ENCODE data around the gene IL24. TPM values are rescaled to one million over a fixed set of nuclear protein-coding genes. Genes with fewer than 3 reads are reported as not detected.

Gene IL24
- total RNA-seq, 4 donors from 2014 or later: 1.7 TPM; not detected in 3

- no peak overlapping the region for H3K27ac ChIP-seq (replicated peaks in 1 of 4)
- no peaks in the 10 kb centered on the region for H3K36me3 ChIP-seq
- no peaks in the 10 kb centered on the region for H3K9me3 ChIP-seq
- H3K4me3 ChIP-seq: no peak overlapping the region
- peaks cover 5 to 11% (median 8%) of the 10 kb centered on the region in 4 donors for H3K4me1 ChIP-seq
- peaks cover 0 to 22% (median 0%) of the 10 kb centered on the region in 4 donors for H3K27me3 ChIP-seq
- intact Hi-C loops (cut with DNase I): no loop called here
- TF ChIP-seq CTCF (IDR thresholded peaks at IDR 0.05): no peak
- no peak for TF ChIP-seq POLR2AphosphoS5 (IDR thresholded peaks at IDR 0.05)
- TF ChIP-seq EP300 (IDR thresholded peaks at IDR 0.05): no peak
- no peak for DNase-seq (ENCODE audit: extremely low spot score)
- 88% methylated on average over 5 of the region's 7 CpGs for WGBS
Observed at GRCh38 chr1:206900149-206900548, 2.9 kb downstream of the IL24 start.

- Histone ChIP-seq H3K4me1 (no peaks in the 10 kb centered on the region), H3K27ac (replicated peaks in 1 of 4) (no peak overlapping the region), H3K36me3 (no peaks in the 10 kb centered on the region), H3K9me3 (no peaks in the 10 kb centered on the region), H3K4me3 (no peak overlapping the region), H3K27me3 (peaks cover 0 to 22% (median 0%) of the 10 kb centered on the region in 4 donors)
- 96% methylated on average over 6 of the region's 6 CpGs for WGBS
- TF ChIP-seq CTCF (IDR thresholded peaks at IDR 0.05): no peak
- no peak for TF ChIP-seq POLR2AphosphoS5 (IDR thresholded peaks at IDR 0.05)
- no peak for TF ChIP-seq EP300 (IDR thresholded peaks at IDR 0.05)
- TF ChIP-seq POLR2A (IDR thresholded peaks at IDR 0.05; ENCODE audit: low read depth): no peak
- intact Hi-C loops (cut with DNase I): no loop called here
- DNase-seq (ENCODE audit: extremely low spot score): no peak
Observed at GRCh38 chr1:206901944-206902343, 4.7 kb downstream of the IL24 start.

- H3K9me3 ChIP-seq: no peaks in the 10 kb centered on the region
- H3K4me1 ChIP-seq: no peaks in the 10 kb centered on the region
- WGBS: no CpG with 5 or more reads among the region's 1 CpG
- TF ChIP-seq CTCF (IDR thresholded peaks at IDR 0.05) (no peak), POLR2AphosphoS5 (IDR thresholded peaks at IDR 0.05) (no peak), EP300 (IDR thresholded peaks at IDR 0.05) (no peak), POLR2A (IDR thresholded peaks at IDR 0.05; ENCODE audit: low read depth) (no peak)
- H3K27ac ChIP-seq (replicated peaks in 1 of 4): no peak overlapping the region
- no peak for DNase-seq (ENCODE audit: extremely low spot score)
- H3K4me3 ChIP-seq: no peak overlapping the region
- intact Hi-C loops (cut with DNase I): no loop called here
- H3K36me3 ChIP-seq: no peaks in the 10 kb centered on the region
- peaks cover 0 to 19% (median 0%) of the 10 kb centered on the region in 4 donors for H3K27me3 ChIP-seq
Observed at GRCh38 chr1:206902702-206903101, 5.5 kb downstream of the IL24 start.

- Histone ChIP-seq H3K36me3 (no peaks in the 10 kb centered on the region), H3K27ac (replicated peaks in 1 of 4) (no peak overlapping the region), H3K4me1 (peaks cover 0 to 3% (median under 1%) of the 10 kb centered on the region in 4 donors), H3K9me3 (no peaks in the 10 kb centered on the region), H3K27me3 (peaks cover 0 to 21% (median 0%) of the 10 kb centered on the region in 4 donors), H3K4me3 (no peak overlapping the region)
- no peak for TF ChIP-seq CTCF (IDR thresholded peaks at IDR 0.05)
- TF ChIP-seq EP300 (IDR thresholded peaks at IDR 0.05): no peak
- no peak for TF ChIP-seq POLR2A (IDR thresholded peaks at IDR 0.05; ENCODE audit: low read depth)
- TF ChIP-seq POLR2AphosphoS5 (IDR thresholded peaks at IDR 0.05): no peak
- DNase-seq (ENCODE audit: extremely low spot score): no peak
- intact Hi-C loops (cut with DNase I): no loop called here
- WGBS: 59% methylated on average over 2 of the region's 2 CpGs
Observed at GRCh38 chr1:206903687-206904086, 6.4 kb downstream of the IL24 start.

Data from esophagus muscularis mucosa (tissue), 4 donors.